SK-N-SH (cell line): Measurements from ENCODE around the gene TOM1L2. TPM values are rescaled to one million over a fixed set of nuclear protein-coding genes. Genes with fewer than 3 reads are reported as not detected.

Source experiments
- CTCF ChIA-PET: fragments of 300-600, 350-600 bp; formaldehyde crosslinking; extraction: SDS; loops from one replicate; lab custom pipeline; 2021; lab: Yijun Ruan, JAX
- POLR2A ChIA-PET: fragments of 350-600 bp; sonication (Branson Sonifier 250); formaldehyde crosslinking; extraction: SDS; loops from one replicate; lab custom pipeline; 2020; ENCODE audit warnings: antibody characterized with exemption, inconsistent platforms; lab: Yijun Ruan, JAX
- DNase-seq: peaks from one replicate; pipeline ENCODE4 v3.0.0; 2012
- H2AFZ ChIP-seq: fragments of 200-600 bp; sonication (generic); 2 replicates; pipeline ENCODE4 v1.8.1; 2016; ENCODE audit warnings: antibody characterized with exemption, mild to moderate bottlenecking, low read depth
- H3F3A ChIP-seq: fragments of 200-600 bp; sonication (generic); replicated peaks from 2 replicates; pipeline ENCODE3; 2016; ENCODE audit warnings: antibody characterized with exemption, mild to moderate bottlenecking; ENCODE audit not compliant: insufficient read depth
- H3K27ac ChIP-seq, 2 experiments: fragments of 200-500 bp in 1 of 2; fragments of 200-600 bp in 1 of 2; sonication (Bioruptor generic) in 1 of 2; sonication (generic), shearing (Covaris generic) in 1 of 2; 2 replicates each; pipeline versions ENCODE4 v1.5.1 to v1.6.1; 2014 to 2016; ENCODE audit warnings: low read depth in 2 of 2, inconsistent platforms in 1 of 2, low read length in 1 of 2, mild to moderate bottlenecking in 1 of 2, mixed read lengths in 1 of 2
- H3K27me3 ChIP-seq: fragments of 200-600 bp; sonication (generic), shearing (Covaris generic); 2 replicates; pipeline ENCODE4 v1.6.1; 2016; ENCODE audit warnings: mixed run types; ENCODE audit not compliant: insufficient read depth
- H3K36me3 ChIP-seq, 2 experiments: fragments of 200-500 bp in 1 of 2; fragments of 200-600 bp in 1 of 2; sonication (Bioruptor generic) in 1 of 2; sonication (generic) in 1 of 2; replicated peaks in 1 of 2; 2 replicates each; pipeline versions ENCODE3 to v1.5.1; 2014 to 2016; ENCODE audit warnings: low read length in 1 of 2, mild to moderate bottlenecking in 1 of 2; ENCODE audit not compliant: insufficient read depth in 2 of 2, control insufficient read depth in 1 of 2
- H3K4me1 ChIP-seq, 2 experiments: fragments of 200-500 bp in 1 of 2; fragments of 200-600 bp in 1 of 2; sonication (Bioruptor generic) in 1 of 2; sonication (generic), shearing (Covaris generic) in 1 of 2; 2 replicates each; pipeline versions ENCODE4 v1.5.1 to v1.6.1; 2014 to 2016; ENCODE audit warnings: low read depth in 1 of 2, low read length in 1 of 2, mixed run types in 1 of 2; ENCODE audit not compliant: insufficient read depth in 2 of 2, control insufficient read depth in 1 of 2
- H3K4me2 ChIP-seq: fragments of 200-600 bp; sonication (generic), shearing (Covaris generic); 2 replicates; pipeline ENCODE4 v1.6.1; 2017; ENCODE audit warnings: mixed run types
- H3K4me3 ChIP-seq, 2 experiments: fragments of 200-500 bp in 1 of 2; fragments of 200-600 bp in 1 of 2; sonication (Bioruptor generic) in 1 of 2; sonication (generic), shearing (Covaris generic) in 1 of 2; 2 replicates each; pipeline versions ENCODE4 v1.5.1 to v1.8.1; 2014 to 2016; ENCODE audit warnings: low read depth in 2 of 2, inconsistent platforms in 1 of 2, low read length in 1 of 2, mild to moderate bottlenecking in 1 of 2, mixed read lengths in 1 of 2, moderate library complexity in 1 of 2
- H3K79me2 ChIP-seq: fragments of 200-600 bp; sonication (generic); 2 replicates; pipeline ENCODE4 v1.8.1; 2017; ENCODE audit warnings: mild to moderate bottlenecking; ENCODE audit not compliant: insufficient read depth
- H3K9ac ChIP-seq: fragments of 200-600 bp; sonication (generic); 2 replicates; pipeline ENCODE4 v1.6.1; 2017; ENCODE audit warnings: mixed run types
- H3K9me2 ChIP-seq: fragments of 200-600 bp; sonication (generic); 2 replicates; pipeline ENCODE4 v1.6.1; 2017; ENCODE audit warnings: mixed run types
- H3K9me3 ChIP-seq: fragments of 200-600 bp; sonication (generic); 2 replicates; pipeline ENCODE4 v1.6.1; 2017; ENCODE audit warnings: mixed run types, mild to moderate bottlenecking, moderate library complexity
- H4K20me1 ChIP-seq: fragments of 200-600 bp; sonication (generic); 2 replicates; pipeline ENCODE4 v1.6.1; 2017; ENCODE audit warnings: mild to moderate bottlenecking, mixed run types; ENCODE audit not compliant: insufficient read depth
- CHD2 ChIP-seq: fragments of 150-350 bp; IDR thresholded peaks from 2 replicates; pipeline ENCODE4 v1.6.1; 2018; ENCODE audit warnings: low read length; ENCODE audit not compliant: partially characterized antibody
- CTCF ChIP-seq: fragments of 200-600 bp; sonication (generic); IDR thresholded peaks from 2 replicates; pipeline ENCODE4 v1.6.1; 2017; ENCODE audit warnings: antibody characterized with exemption, mild to moderate bottlenecking, moderate library complexity
- ELF1 ChIP-seq: IDR thresholded peaks from 2 replicates; pipeline ENCODE4 v1.4.0; 2012
- EP300 ChIP-seq, 2 experiments: IDR thresholded peaks; 2 replicates each; pipeline versions ENCODE4 v1.4.0 to v1.6.1; 2012; ENCODE audit warnings: borderline replicate concordance in 1 of 2, low read depth in 1 of 2, low read length in 1 of 2
- EZH2phosphoT487 ChIP-seq: fragments of 200-600 bp; sonication (generic); IDR thresholded peaks from 2 replicates; pipeline ENCODE4 v1.6.1; 2017; ENCODE audit warnings: low read depth, mixed run types, mild to moderate bottlenecking, antibody characterized with exemption, moderate library complexity, borderline replicate concordance
- FOXM1 ChIP-seq: IDR thresholded peaks from 2 replicates; pipeline ENCODE4 v1.4.0; 2012; ENCODE audit warnings: low read depth, mild to moderate bottlenecking
- GATA2 ChIP-seq: sonication (generic); formaldehyde crosslinking; IDR thresholded peaks from 2 replicates; pipeline ENCODE4 v1.5.0; 2020; ENCODE audit warnings: mild to moderate bottlenecking, missing genetic modification reagents
- IRF3 ChIP-seq: fragments of 150-350 bp; IDR thresholded peaks from 2 replicates; pipeline ENCODE4 v1.6.1; 2016; ENCODE audit warnings: mild to moderate bottlenecking, low read depth, low read length
- MAX ChIP-seq: IDR thresholded peaks from 2 replicates; pipeline ENCODE4 v1.4.0; 2012; ENCODE audit warnings: low read depth
- MEF2A ChIP-seq: IDR thresholded peaks from 2 replicates; pipeline ENCODE4 v1.4.0; 2012; ENCODE audit warnings: low read depth, borderline replicate concordance
- NFIC ChIP-seq: IDR thresholded peaks from 2 replicates; pipeline ENCODE4 v1.4.0; 2012; ENCODE audit warnings: borderline replicate concordance
- PBX3 ChIP-seq: IDR thresholded peaks from 2 replicates; pipeline ENCODE4; 2012
- POLR2AphosphoS5 ChIP-seq: IDR thresholded peaks from 2 replicates; pipeline ENCODE4 v1.6.1; 2012; ENCODE audit warnings: low read depth, low read length
- RAD21 ChIP-seq: IDR thresholded peaks from 2 replicates; pipeline ENCODE4 v1.6.1; 2012; ENCODE audit warnings: mild to moderate bottlenecking, low read length
- RCOR1 ChIP-seq: fragments of 150-350 bp; IDR thresholded peaks from 2 replicates; pipeline ENCODE4 v1.6.1; 2017; ENCODE audit warnings: antibody characterized with exemption, low read length
- TAF1 ChIP-seq: IDR thresholded peaks from 2 replicates; pipeline ENCODE4 v1.6.1; 2012; ENCODE audit warnings: low read depth, mild to moderate bottlenecking, low read length, moderate library complexity, borderline replicate concordance
- TCF12 ChIP-seq: IDR thresholded peaks from 2 replicates; pipeline ENCODE4 v1.4.0; 2012
- USF2 ChIP-seq: fragments of 150-350 bp; IDR thresholded peaks from 2 replicates; pipeline ENCODE4 v1.6.1; 2017; ENCODE audit warnings: antibody characterized with exemption, low read length, low read depth, borderline replicate concordance
- WGBS: methylation state at CpG from one replicate; pipeline ENCODE4 v1.1.6; 2017; ENCODE audit warnings: low lambda C conversion rate; 5-methylcytosine and 5-hydroxymethylcytosine counted together
- polyA plus RNA-seq, 3 experiments: library from polyadenylated mRNA; depleted of rRNA; stranded (reverse); fragments of >200 nt; gene quantifications; 2 replicates each; pipeline ENCODE4 v1.2.3, GENCODE V29; 2012

Gene TOM1L2
- polyA plus RNA-seq, 1 of the 3 experiments (the other 2 are of a cell fraction), result 85.4 TPM

GRCh38 chr17:17813725-17814095 lies 158.5 kb downstream of the TOM1L2 start:
- DNase-seq, result no peak
- Histone ChIP-seq H3K4me1 (peaks cover 0 to 60% of the 10 kb centered on the region in 2 experiments; a peak in 3 of 4 replicates), H3K4me3 (no peak overlapping the region)
- no peak for TF ChIP-seq TAF1
- TF ChIP-seq FOXM1, result no peak
- TF ChIP-seq GATA2 (CRISPR knock-in tag), result no peak
- no peak for TF ChIP-seq USF2
- TF ChIP-seq IRF3, result no peak
- no peak for TF ChIP-seq TCF12
- no peak for TF ChIP-seq CTCF
- no peak for TF ChIP-seq MEF2A
- no peak for TF ChIP-seq PBX3
- no peak for TF ChIP-seq RAD21
- no peak for TF ChIP-seq EP300 (IDR thresholded peaks at IDR 0.05; ENCODE audit: borderline replicate concordance in 1 of 2, low read depth in 1 of 2, low read length in 1 of 2)
- no peak for TF ChIP-seq CHD2
- TF ChIP-seq ELF1, result no peak
- TF ChIP-seq EZH2phosphoT487, result no peak
- no peak for TF ChIP-seq MAX
- TF ChIP-seq NFIC, result no peak
- no peak for TF ChIP-seq POLR2AphosphoS5
- TF ChIP-seq RCOR1, result no peak
- TF ChIP-seq, all 33 proteins: peak for 0
- H2AFZ ChIP-seq, result no peak overlapping the region
- 100% methylated on average over 2 of the region's 16 CpGs for WGBS
- no peak overlapping the region for H3K9ac ChIP-seq
- ChIA-PET POLR2A (interaction anchor here (1.0 to 2.0 kb wide), 5 partner anchors 9 to 48 kb away, joined by 3 to 5 read pairs (median 4); no protein-coding TSS in a partner anchor), CTCF (interaction anchor here (0.8 to 5.3 kb wide), 21 partner anchors 8 to 222 kb away, joined by 3 to 72 read pairs (median 14); partner anchors contain the start of gene SREBF1)
- peaks cover 11% of the 10 kb centered on the region for H3F3A ChIP-seq
- H3K4me2 ChIP-seq, result no peak overlapping the region
- H3K9me2 ChIP-seq, result no peaks in the 10 kb centered on the region
- no peaks in the 10 kb centered on the region for H3K27me3 ChIP-seq
- peaks cover 2 to 69% of the 10 kb centered on the region in 2 experiments for H3K36me3 ChIP-seq
- no peaks in the 10 kb centered on the region for H3K79me2 ChIP-seq
- no peaks in the 10 kb centered on the region for H3K9me3 ChIP-seq
- H3K27ac ChIP-seq, result no peak overlapping the region; a peak in 1 of 4 replicates
- no peaks in the 10 kb centered on the region for H4K20me1 ChIP-seq
